Calu3 (cell line): Measurements from ENCODE around the gene SCRG1. TPM values are rescaled to one million over a fixed set of nuclear protein-coding genes. Genes with fewer than 3 reads are reported as not detected.

ENCODE experiments used
- BruUV-seq: library from RNA; stranded (reverse); fragments of 400-500 nt; replicated peaks from 2 replicates; lab custom pipeline; 2021; lab: Mats Ljungman, UMichigan
- CTCF ChIA-PET: fragments of 300-600 bp; sonication (Branson Sonifier 250); formaldehyde crosslinking; loops from one replicate; lab custom pipeline; 2022; ENCODE audit warnings: antibody characterized with exemption; lab: Charles Lee
- DNase-seq: peaks from one replicate; pipeline ENCODE4 v3.0.0; 2022
- H3K27ac Mint-ChIP-seq: one replicate; pipeline ENCODE4 v1.8.0; 2022; ENCODE audit warnings: mixed read lengths; ENCODE audit not compliant: unreplicated experiment
- H3K27me3 Mint-ChIP-seq: one replicate; pipeline ENCODE4 v1.8.0; 2022; ENCODE audit warnings: mixed read lengths; ENCODE audit not compliant: unreplicated experiment
- H3K36me3 Mint-ChIP-seq: one replicate; pipeline ENCODE4 v1.8.0; 2022; ENCODE audit warnings: mild to moderate bottlenecking, moderate library complexity, mixed read lengths; ENCODE audit not compliant: insufficient read depth, unreplicated experiment
- H3K4me1 Mint-ChIP-seq: one replicate; pipeline ENCODE4 v1.8.0; 2022; ENCODE audit warnings: mild to moderate bottlenecking, low read depth, mixed read lengths; ENCODE audit not compliant: unreplicated experiment
- H3K4me3 Mint-ChIP-seq: one replicate; pipeline ENCODE4 v1.8.0; 2022; ENCODE audit warnings: mild to moderate bottlenecking, low read depth, moderate library complexity, mixed read lengths; ENCODE audit not compliant: unreplicated experiment
- H3K9me3 Mint-ChIP-seq: one replicate; pipeline ENCODE4 v1.8.0; 2022; ENCODE audit warnings: low read depth, mixed read lengths; ENCODE audit not compliant: unreplicated experiment
- CTCF ChIP-seq: fragments of 200-600 bp; IDR thresholded peaks from one replicate; pipeline ENCODE4 v1.8.0; 2022; ENCODE audit warnings: antibody characterized with exemption; ENCODE audit not compliant: unreplicated experiment
- intact Hi-C: fragments of 100-400 bp; cut with micrococcal nuclease; formaldehyde crosslinking; loops from one replicate; pipeline ENCODE4 v1.10.0; 2022; ENCODE audit not compliant: unreplicated experiment
- total RNA-seq: library from RNA; stranded (reverse); gene quantifications from 2 replicates; pipeline ENCODE4 v1.2.3, GENCODE V29; 2022

SCRG1 gene
- total RNA-seq, 1 experiment from 2014 or later: not detected

GRCh38 chr4:173434231-173434630 is 35.3 kb upstream of the SCRG1 start:
- no peaks in the 10 kb centered on the region for H3K27me3 Mint-ChIP-seq
- no peaks in the 10 kb centered on the region for H3K36me3 Mint-ChIP-seq
- no TSS peak for BruUV-seq
- DNase-seq: no peak
- H3K4me3 Mint-ChIP-seq: no peak overlapping the region
- CTCF ChIA-PET: no interaction called here
- no peak for TF ChIP-seq CTCF
- H3K4me1 Mint-ChIP-seq: no peaks in the 10 kb centered on the region
- no peaks in the 10 kb centered on the region for H3K9me3 Mint-ChIP-seq
- intact Hi-C loops: no loop called here
- H3K27ac Mint-ChIP-seq: no peak overlapping the region

DNA sequence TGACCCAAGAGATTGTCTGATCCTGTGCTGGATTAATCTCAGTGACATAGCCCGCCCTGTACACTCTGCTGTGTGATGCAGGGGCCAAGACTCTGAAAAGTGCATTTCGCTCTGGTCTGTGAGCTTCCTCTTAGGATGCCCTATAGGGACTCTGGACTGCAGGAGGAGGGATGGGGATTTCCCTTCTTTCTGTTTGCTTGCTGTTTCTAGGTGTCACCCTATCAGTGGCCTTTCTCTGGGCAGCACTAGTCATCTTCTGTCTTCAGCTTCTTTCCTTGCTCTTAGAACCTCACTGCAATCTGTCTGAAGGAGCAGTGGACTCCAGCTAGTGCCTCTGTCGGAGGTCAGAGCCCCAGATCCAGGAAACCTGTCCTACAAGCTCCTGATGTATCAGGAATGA is 34.5 kb upstream of the SCRG1 start:
- Mint-ChIP-seq H3K9me3 (no peaks in the 10 kb centered on the region), H3K4me3 (no peak overlapping the region), H3K36me3 (no peaks in the 10 kb centered on the region), H3K27ac (no peak overlapping the region), H3K4me1 (no peaks in the 10 kb centered on the region), H3K27me3 (no peaks in the 10 kb centered on the region)
- no peak for DNase-seq
- intact Hi-C loops: no loop called here
- BruUV-seq: no TSS peak
- TF ChIP-seq CTCF: no peak
- CTCF ChIA-PET: no interaction called here

DNA sequence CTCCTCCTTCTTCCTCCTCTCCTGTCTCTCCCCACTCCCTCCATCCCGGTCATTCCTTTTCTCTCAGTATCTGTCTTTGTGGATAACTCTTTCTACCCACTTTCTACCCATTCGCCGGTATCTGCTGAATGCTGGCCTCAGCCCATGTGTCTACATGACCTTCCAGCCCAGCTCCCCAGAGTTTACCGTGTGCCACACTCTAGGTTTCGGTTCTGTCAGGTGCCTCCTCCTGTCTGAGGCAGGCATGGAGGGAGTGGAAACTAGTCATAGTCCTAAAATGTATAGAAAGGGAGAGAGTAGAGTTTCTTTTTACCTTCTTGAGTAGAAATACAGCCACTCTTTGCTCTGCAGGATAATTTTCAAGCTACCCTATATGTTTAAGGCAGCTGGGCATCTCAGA is 33.5 kb upstream of the SCRG1 start:
- Mint-ChIP-seq H3K4me3 (no peak overlapping the region), H3K36me3 (no peaks in the 10 kb centered on the region), H3K27me3 (no peaks in the 10 kb centered on the region), H3K9me3 (no peaks in the 10 kb centered on the region), H3K27ac (no peak overlapping the region), H3K4me1 (no peaks in the 10 kb centered on the region)
- no TSS peak for BruUV-seq
- intact Hi-C loops: no loop called here
- CTCF ChIA-PET: no interaction called here
- no peak for TF ChIP-seq CTCF
- no peak for DNase-seq

GRCh38 chr4:173426064-173426463 is 27.1 kb upstream of the SCRG1 start:
- BruUV-seq: no TSS peak
- no peaks in the 10 kb centered on the region for H3K4me1 Mint-ChIP-seq
- H3K27me3 Mint-ChIP-seq: no peaks in the 10 kb centered on the region
- intact Hi-C loops: no loop called here
- H3K9me3 Mint-ChIP-seq: no peaks in the 10 kb centered on the region
- no peak overlapping the region for H3K27ac Mint-ChIP-seq
- CTCF ChIA-PET: no interaction called here
- no peak overlapping the region for H3K4me3 Mint-ChIP-seq
- H3K36me3 Mint-ChIP-seq: no peaks in the 10 kb centered on the region
- no peak for DNase-seq
- TF ChIP-seq CTCF: no peak
